ENCODE data around the gene SCN2B. TPM values are rescaled to one million over a fixed set of nuclear protein-coding genes. Genes with fewer than 3 reads are reported as not detected.
A peak's percentile ranks its signal among the peaks of the same experiment; 100 is the strongest.

The SCN2B gene
- total and polyA plus RNA-seq, 2 donors = 0.73 to 1.6 TPM

- H3K27me3 ChIP-seq (ENCODE audit: control insufficient read depth in 2 of 2, insufficient read depth in 1 of 2, low read length in 1 of 2) = peaks cover 0 to 60% of the 10 kb centered on the region in 2 donors
- WGBS = 93% methylated on average over 17 of the region's 17 CpGs
Measured at GRCh38 chr11:118166641-118167040, 9.8 kb downstream of the SCN2B start.

GRCh38 chr11:118164885-118165284 is 11.6 kb downstream of the SCN2B start:
- Histone ChIP-seq H3K4me3 (ENCODE audit: low read length in 2 of 2) (no peak overlapping the region), H3K36me3 (ENCODE audit: control insufficient read depth in 2 of 2, insufficient read depth in 2 of 2, low read length in 1 of 2) (no peaks in the 10 kb centered on the region), H3K27me3 (ENCODE audit: control insufficient read depth in 2 of 2, insufficient read depth in 1 of 2, low read length in 1 of 2) (peaks cover 0 to 57% of the 10 kb centered on the region in 2 donors), H3K9me3 (ENCODE audit: control insufficient read depth in 2 of 2, insufficient read depth in 1 of 2, low read length in 1 of 2) (no peaks in the 10 kb centered on the region), H3K4me1 (ENCODE audit: control insufficient read depth in 2 of 2, insufficient read depth in 2 of 2, low read length in 2 of 2) (no peaks in the 10 kb centered on the region), H3K27ac (ENCODE audit: low read depth in 1 of 2, low read length in 1 of 2) (no peak overlapping the region)
- WGBS = 90% methylated on average over 2 of the region's 2 CpGs
- no peak for DNase-seq (ENCODE audit: low read depth in 6 of 9, low spot score in 9 of 9)

More at GRCh38 chr11:118166641-118167040, 9.8 kb downstream of the SCN2B start:
- Histone ChIP-seq H3K4me3 (ENCODE audit: low read length in 2 of 2) (no peak overlapping the region), H3K9me3 (ENCODE audit: control insufficient read depth in 2 of 2, insufficient read depth in 1 of 2, low read length in 1 of 2) (no peaks in the 10 kb centered on the region), H3K36me3 (ENCODE audit: control insufficient read depth in 2 of 2, insufficient read depth in 2 of 2, low read length in 1 of 2) (no peaks in the 10 kb centered on the region), H3K4me1 (ENCODE audit: control insufficient read depth in 2 of 2, insufficient read depth in 2 of 2, low read length in 2 of 2) (peaks cover 2 to 5% of the 10 kb centered on the region in 2 donors), H3K27ac (ENCODE audit: low read depth in 1 of 2, low read length in 1 of 2) (no peak overlapping the region)
- no peak for DNase-seq (ENCODE audit: low read depth in 6 of 9, low spot score in 9 of 9)

- Histone ChIP-seq H3K4me1 (ENCODE audit: control insufficient read depth in 2 of 2, insufficient read depth in 2 of 2, low read length in 2 of 2) (no peaks in the 10 kb centered on the region), H3K36me3 (ENCODE audit: control insufficient read depth in 2 of 2, insufficient read depth in 2 of 2, low read length in 1 of 2) (no peaks in the 10 kb centered on the region), H3K27ac (ENCODE audit: low read depth in 1 of 2, low read length in 1 of 2) (no peak overlapping the region), H3K4me3 (ENCODE audit: low read length in 2 of 2) (no peak overlapping the region), H3K27me3 (ENCODE audit: control insufficient read depth in 2 of 2, insufficient read depth in 1 of 2, low read length in 1 of 2) (peaks cover 4 to 59% of the 10 kb centered on the region in 2 donors), H3K9me3 (ENCODE audit: control insufficient read depth in 2 of 2, insufficient read depth in 1 of 2, low read length in 1 of 2) (no peaks in the 10 kb centered on the region)
- WGBS = 92% methylated on average over 5 of the region's 5 CpGs
- no peak for DNase-seq (ENCODE audit: low read depth in 6 of 9, low spot score in 9 of 9)
Measured at GRCh38 chr11:118163494-118163893, 12.9 kb downstream of the SCN2B start.

GRCh38 chr11:118162846-118163245 is 13.6 kb downstream of the SCN2B start:
- Histone ChIP-seq H3K4me1 (ENCODE audit: control insufficient read depth in 2 of 2, insufficient read depth in 2 of 2, low read length in 2 of 2) (no peaks in the 10 kb centered on the region), H3K9me3 (ENCODE audit: control insufficient read depth in 2 of 2, insufficient read depth in 1 of 2, low read length in 1 of 2) (no peaks in the 10 kb centered on the region), H3K27me3 (ENCODE audit: control insufficient read depth in 2 of 2, insufficient read depth in 1 of 2, low read length in 1 of 2) (peaks cover 4 to 59% of the 10 kb centered on the region in 2 donors), H3K4me3 (ENCODE audit: low read length in 2 of 2) (no peak overlapping the region), H3K36me3 (ENCODE audit: control insufficient read depth in 2 of 2, insufficient read depth in 2 of 2, low read length in 1 of 2) (no peaks in the 10 kb centered on the region), H3K27ac (ENCODE audit: low read depth in 1 of 2, low read length in 1 of 2) (no peak overlapping the region)
- 91% methylated on average over 3 of the region's 3 CpGs for WGBS
- no peak for DNase-seq (ENCODE audit: low read depth in 6 of 9, low spot score in 9 of 9)

- Histone ChIP-seq H3K4me3 (ENCODE audit: low read length in 2 of 2) (no peak overlapping the region), H3K9me3 (ENCODE audit: control insufficient read depth in 2 of 2, insufficient read depth in 1 of 2, low read length in 1 of 2) (no peaks in the 10 kb centered on the region), H3K27ac (ENCODE audit: low read depth in 1 of 2, low read length in 1 of 2) (no peak overlapping the region), H3K36me3 (ENCODE audit: control insufficient read depth in 2 of 2, insufficient read depth in 2 of 2, low read length in 1 of 2) (no peaks in the 10 kb centered on the region), H3K4me1 (ENCODE audit: control insufficient read depth in 2 of 2, insufficient read depth in 2 of 2, low read length in 2 of 2) (peaks cover 0 to 1% of the 10 kb centered on the region in 2 donors), H3K27me3 (ENCODE audit: control insufficient read depth in 2 of 2, insufficient read depth in 1 of 2, low read length in 1 of 2) (peaks cover 12 to 69% of the 10 kb centered on the region in 2 donors)
- WGBS = 89% methylated on average over 6 of the region's 6 CpGs
- DNase-seq (ENCODE audit: low read depth in 6 of 9, low spot score in 9 of 9) = no peak
Measured at GRCh38 chr11:118161786-118162185, 14.7 kb downstream of the SCN2B start.

- H3K27me3 ChIP-seq (ENCODE audit: control insufficient read depth in 2 of 2, insufficient read depth in 1 of 2, low read length in 1 of 2) = peaks cover 54 to 96% of the 10 kb centered on the region in 2 donors
- WGBS = 72% methylated on average over 10 of the region's 10 CpGs
- no peak overlapping the region for H3K4me3 ChIP-seq (ENCODE audit: low read length in 2 of 2)
- H3K27ac ChIP-seq (ENCODE audit: low read depth in 1 of 2, low read length in 1 of 2) = no peak overlapping the region
- H3K36me3 ChIP-seq (ENCODE audit: control insufficient read depth in 2 of 2, insufficient read depth in 2 of 2, low read length in 1 of 2) = no peaks in the 10 kb centered on the region
- H3K4me1 ChIP-seq (ENCODE audit: control insufficient read depth in 2 of 2, insufficient read depth in 2 of 2, low read length in 2 of 2) = peaks cover 6 to 15% of the 10 kb centered on the region in 2 donors
- H3K9me3 ChIP-seq (ENCODE audit: control insufficient read depth in 2 of 2, insufficient read depth in 1 of 2, low read length in 1 of 2) = no peaks in the 10 kb centered on the region
- no peak for DNase-seq (ENCODE audit: low read depth in 6 of 9, low spot score in 9 of 9)
Measured at GRCh38 chr11:118157186-118157895, 19.1 kb downstream of the SCN2B start.

GRCh38 chr11:118156531-118157185 is 19.8 kb downstream of the SCN2B start:
- no peak overlapping the region for H3K27ac ChIP-seq (ENCODE audit: low read depth in 1 of 2, low read length in 1 of 2)
- WGBS = 10% methylated on average over 21 of the region's 21 CpGs
- H3K4me1 ChIP-seq (ENCODE audit: control insufficient read depth in 2 of 2, insufficient read depth in 2 of 2, low read length in 2 of 2) = peaks cover 6 to 21% of the 10 kb centered on the region in 2 donors
- no peaks in the 10 kb centered on the region for H3K36me3 ChIP-seq (ENCODE audit: control insufficient read depth in 2 of 2, insufficient read depth in 2 of 2, low read length in 1 of 2)
- peaks cover 61 to 96% of the 10 kb centered on the region in 2 donors for H3K27me3 ChIP-seq (ENCODE audit: control insufficient read depth in 2 of 2, insufficient read depth in 1 of 2, low read length in 1 of 2)
- H3K9me3 ChIP-seq (ENCODE audit: control insufficient read depth in 2 of 2, insufficient read depth in 1 of 2, low read length in 1 of 2) = no peaks in the 10 kb centered on the region
- DNase-seq (ENCODE audit: low read depth in 6 of 9, low spot score in 9 of 9) = peak in 1 of 9 donors; percentile 16
- no peak overlapping the region for H3K4me3 ChIP-seq (ENCODE audit: low read length in 2 of 2)

- no peak overlapping the region for H3K4me3 ChIP-seq (ENCODE audit: low read length in 2 of 2)
- H3K4me1 ChIP-seq (ENCODE audit: control insufficient read depth in 2 of 2, insufficient read depth in 2 of 2, low read length in 2 of 2) = peaks cover 6 to 21% of the 10 kb centered on the region in 2 donors
- no peaks in the 10 kb centered on the region for H3K36me3 ChIP-seq (ENCODE audit: control insufficient read depth in 2 of 2, insufficient read depth in 2 of 2, low read length in 1 of 2)
- 73% methylated on average over 11 of the region's 11 CpGs for WGBS
- DNase-seq (ENCODE audit: low read depth in 6 of 9, low spot score in 9 of 9) = no peak
- H3K27me3 ChIP-seq (ENCODE audit: control insufficient read depth in 2 of 2, insufficient read depth in 1 of 2, low read length in 1 of 2) = peaks cover 66 to 98% of the 10 kb centered on the region in 2 donors
- no peak overlapping the region for H3K27ac ChIP-seq (ENCODE audit: low read depth in 1 of 2, low read length in 1 of 2)
- no peaks in the 10 kb centered on the region for H3K9me3 ChIP-seq (ENCODE audit: control insufficient read depth in 2 of 2, insufficient read depth in 1 of 2, low read length in 1 of 2)
Measured at GRCh38 chr11:118155776-118156530, 20.5 kb downstream of the SCN2B start.

GRCh38 chr11:118154641-118155040 is 21.8 kb downstream of the SCN2B start:
- H3K9me3 ChIP-seq (ENCODE audit: control insufficient read depth in 2 of 2, insufficient read depth in 1 of 2, low read length in 1 of 2) = no peaks in the 10 kb centered on the region
- peaks cover 73 to 98% of the 10 kb centered on the region in 2 donors for H3K27me3 ChIP-seq (ENCODE audit: control insufficient read depth in 2 of 2, insufficient read depth in 1 of 2, low read length in 1 of 2)
- no peaks in the 10 kb centered on the region for H3K36me3 ChIP-seq (ENCODE audit: control insufficient read depth in 2 of 2, insufficient read depth in 2 of 2, low read length in 1 of 2)
- no peak for DNase-seq (ENCODE audit: low read depth in 6 of 9, low spot score in 9 of 9)
- 93% methylated on average over 1 of the region's 1 CpG for WGBS
- peaks cover 6 to 21% of the 10 kb centered on the region in 2 donors for H3K4me1 ChIP-seq (ENCODE audit: control insufficient read depth in 2 of 2, insufficient read depth in 2 of 2, low read length in 2 of 2)
- H3K27ac ChIP-seq (ENCODE audit: low read depth in 1 of 2, low read length in 1 of 2) = no peak overlapping the region
- no peak overlapping the region for H3K4me3 ChIP-seq (ENCODE audit: low read length in 2 of 2)
